T-helper 2 cell treated with Interferon-gamma antibody and Interleukin-4, amounts not matched to agents 5 μg/mL and 100 μg/mL, for 36 hours (primary cell): ENCODE data around the gene SERPINA12.
"Not testable (repeated sequence)": the region's sequence is repeated elsewhere in the genome, so short reads cannot be mapped to it uniquely, and the experiment has no call there.

Experiments
- DNase-seq: peaks from one replicate; pipeline ENCODE4 v3.0.0; 2021; ENCODE audit warnings: low spot score
- H3K27ac Mint-ChIP-seq: one replicate; pipeline ENCODE4 v1.8.0; 2021; ENCODE audit warnings: mild to moderate bottlenecking, mixed read lengths
- H3K27me3 Mint-ChIP-seq: one replicate; pipeline ENCODE4 v1.8.0; 2021; ENCODE audit warnings: low read depth, mixed read lengths
- H3K36me3 Mint-ChIP-seq: one replicate; pipeline ENCODE4 v1.8.0; 2021; ENCODE audit warnings: low read depth, mixed read lengths
- H3K4me1 Mint-ChIP-seq: one replicate; pipeline ENCODE4 v1.8.0; 2021; ENCODE audit warnings: low read depth, mixed read lengths
- H3K4me3 Mint-ChIP-seq: one replicate; pipeline ENCODE4 v1.8.0; 2022; ENCODE audit warnings: mild to moderate bottlenecking, moderate library complexity, mixed read lengths
- H3K9me3 Mint-ChIP-seq: one replicate; pipeline ENCODE4 v1.8.0; 2021; ENCODE audit warnings: mixed read lengths

The SERPINA12 gene

GRCh38 chr14:94521375-94522114 is 12.3 kb upstream of the SERPINA12 start:
- H3K9me3 Mint-ChIP-seq: peaks cover 12% of the 10 kb centered on the region
- H3K4me3 Mint-ChIP-seq: no peak overlapping the region
- H3K27me3 Mint-ChIP-seq: no peaks in the 10 kb centered on the region
- no peak overlapping the region for H3K27ac Mint-ChIP-seq
- no peak for DNase-seq
- no peaks in the 10 kb centered on the region for H3K36me3 Mint-ChIP-seq
- no peaks in the 10 kb centered on the region for H3K4me1 Mint-ChIP-seq

GRCh38 chr14:94517641-94518257 is 8.5 kb upstream of the SERPINA12 start:
- no peaks in the 10 kb centered on the region for H3K36me3 Mint-ChIP-seq
- peaks cover 12% of the 10 kb centered on the region for H3K9me3 Mint-ChIP-seq
- DNase-seq: no peak
- no peak overlapping the region for H3K4me3 Mint-ChIP-seq
- H3K27ac Mint-ChIP-seq: no peak overlapping the region
- H3K4me1 Mint-ChIP-seq: no peaks in the 10 kb centered on the region
- H3K27me3 Mint-ChIP-seq: no peaks in the 10 kb centered on the region

GRCh38 chr14:94517248-94517640 is 8.0 kb upstream of the SERPINA12 start:
- Mint-ChIP-seq H3K36me3 (no peaks in the 10 kb centered on the region), H3K9me3 (peaks cover 12% of the 10 kb centered on the region), H3K27ac (no peak overlapping the region), H3K27me3 (no peaks in the 10 kb centered on the region), H3K4me3 (no peak overlapping the region), H3K4me1 (no peaks in the 10 kb centered on the region)
- no peak for DNase-seq

DNA sequence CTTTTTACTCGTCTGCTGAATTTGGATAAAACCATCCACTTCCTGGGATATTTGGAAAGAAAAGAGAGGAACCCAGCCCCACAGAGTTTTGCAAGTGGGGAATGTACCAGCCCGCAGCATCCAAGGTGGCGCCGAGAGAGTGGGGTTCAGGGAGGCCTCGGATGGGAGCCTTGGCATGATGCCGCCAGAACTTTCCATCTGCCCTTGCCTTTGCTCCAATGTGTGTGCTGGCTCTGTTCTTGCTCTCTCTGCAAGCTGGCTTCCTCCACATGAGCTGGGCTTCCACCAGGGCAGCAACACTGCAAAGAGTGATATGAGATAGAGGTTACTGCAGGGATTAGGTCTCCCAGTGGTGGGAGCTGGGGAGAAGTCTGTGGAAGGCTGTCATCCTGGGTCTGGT is 6.6 kb upstream of the SERPINA12 start:
- Mint-ChIP-seq H3K36me3 (no peaks in the 10 kb centered on the region), H3K4me3 (no peak overlapping the region), H3K27me3 (no peaks in the 10 kb centered on the region), H3K9me3 (peaks cover 12% of the 10 kb centered on the region), H3K4me1 (no peaks in the 10 kb centered on the region), H3K27ac (no peak overlapping the region)
- no peak for DNase-seq

- Mint-ChIP-seq H3K27ac (no peak overlapping the region), H3K4me1 (no peaks in the 10 kb centered on the region), H3K4me3 (no peak overlapping the region), H3K9me3 (peaks cover 12% of the 10 kb centered on the region), H3K36me3 (no peaks in the 10 kb centered on the region), H3K27me3 (no peaks in the 10 kb centered on the region)
- DNase-seq: no peak
These were observed 6.2 kb upstream of the SERPINA12 start for GRCh38 chr14:94515426-94515825.

DNA sequence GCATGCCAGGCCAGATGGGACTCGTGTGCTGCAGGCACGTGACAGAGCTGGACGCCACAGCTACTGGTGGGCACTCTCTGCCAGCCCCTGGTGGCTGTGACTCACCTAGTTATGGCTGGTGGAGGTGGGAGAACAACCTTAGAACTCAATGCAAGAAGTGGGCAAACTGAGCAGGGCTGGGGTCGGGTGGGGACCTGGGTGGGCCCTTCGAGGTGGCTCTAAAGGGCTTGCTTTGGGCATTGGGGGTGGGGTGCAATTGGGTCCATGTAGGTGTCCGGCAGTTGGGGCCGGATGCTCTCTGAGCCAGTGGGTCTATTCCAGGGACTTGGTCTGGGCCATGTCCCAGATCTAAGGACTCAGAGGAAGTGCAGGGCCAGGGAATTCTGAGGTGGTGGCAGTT is 5.1 kb upstream of the SERPINA12 start:
- H3K9me3 Mint-ChIP-seq: peaks cover 6% of the 10 kb centered on the region
- no peaks in the 10 kb centered on the region for H3K36me3 Mint-ChIP-seq
- H3K27ac Mint-ChIP-seq: no peak overlapping the region
- no peaks in the 10 kb centered on the region for H3K27me3 Mint-ChIP-seq
- H3K4me3 Mint-ChIP-seq: no peak overlapping the region
- DNase-seq: no peak
- H3K4me1 Mint-ChIP-seq: no peaks in the 10 kb centered on the region

DNA sequence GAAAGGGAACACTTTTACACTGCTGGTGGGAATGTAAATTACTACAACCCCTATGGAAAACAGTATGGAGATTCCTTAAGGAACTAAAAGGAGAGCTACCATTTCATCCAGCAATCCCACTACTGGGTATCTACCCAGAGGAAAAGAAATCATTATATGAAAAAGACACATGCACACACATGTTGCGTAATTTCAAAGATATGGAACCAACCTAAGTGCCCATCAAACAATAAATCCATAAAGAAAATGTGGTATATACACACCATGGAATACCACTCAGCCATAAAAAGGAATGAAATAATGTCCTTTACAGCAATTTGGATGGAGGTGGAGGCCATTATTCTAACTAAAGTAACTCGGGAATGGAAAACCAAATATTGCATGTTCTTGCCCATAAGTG is 1.2 kb upstream of the SERPINA12 start:
- not testable (repeated sequence) for H3K36me3 Mint-ChIP-seq, H3K4me3 Mint-ChIP-seq, H3K4me1 Mint-ChIP-seq, H3K27me3 Mint-ChIP-seq, DNase-seq, H3K27ac Mint-ChIP-seq, H3K9me3 Mint-ChIP-seq

DNA sequence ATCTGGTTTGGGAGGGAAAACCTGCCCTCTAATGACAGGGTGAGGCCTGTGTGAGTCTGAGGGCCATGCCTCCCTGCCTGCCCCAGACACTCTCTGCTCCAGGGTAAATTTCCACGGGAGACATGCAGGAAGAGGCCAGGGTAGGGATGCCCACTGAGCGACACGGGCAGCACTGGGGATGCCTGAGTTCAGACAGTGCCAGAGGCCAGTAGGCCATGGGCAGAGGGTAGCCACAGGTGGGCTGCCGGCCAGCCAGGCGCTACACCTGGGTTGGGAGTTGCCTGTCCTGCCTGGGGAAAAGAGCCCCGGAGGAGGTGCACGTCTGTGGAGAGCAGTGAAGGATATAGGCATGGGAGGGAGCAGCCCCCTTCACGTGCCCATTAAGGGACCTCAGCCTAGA is 3.6 kb downstream of the SERPINA12 start:
- DNase-seq: no peak
- H3K4me1 Mint-ChIP-seq: no peaks in the 10 kb centered on the region
- no peaks in the 10 kb centered on the region for H3K9me3 Mint-ChIP-seq
- no peaks in the 10 kb centered on the region for H3K36me3 Mint-ChIP-seq
- H3K4me3 Mint-ChIP-seq: no peak overlapping the region
- peaks cover 2% of the 10 kb centered on the region for H3K27me3 Mint-ChIP-seq
- no peak overlapping the region for H3K27ac Mint-ChIP-seq

GRCh38 chr14:94505206-94505605 is 4.1 kb downstream of the SERPINA12 start:
- DNase-seq: no peak
- no peaks in the 10 kb centered on the region for H3K36me3 Mint-ChIP-seq
- H3K9me3 Mint-ChIP-seq: no peaks in the 10 kb centered on the region
- H3K27me3 Mint-ChIP-seq: peaks cover 2% of the 10 kb centered on the region
- H3K4me1 Mint-ChIP-seq: no peaks in the 10 kb centered on the region
- H3K27ac Mint-ChIP-seq: no peak overlapping the region
- no peak overlapping the region for H3K4me3 Mint-ChIP-seq

DNA sequence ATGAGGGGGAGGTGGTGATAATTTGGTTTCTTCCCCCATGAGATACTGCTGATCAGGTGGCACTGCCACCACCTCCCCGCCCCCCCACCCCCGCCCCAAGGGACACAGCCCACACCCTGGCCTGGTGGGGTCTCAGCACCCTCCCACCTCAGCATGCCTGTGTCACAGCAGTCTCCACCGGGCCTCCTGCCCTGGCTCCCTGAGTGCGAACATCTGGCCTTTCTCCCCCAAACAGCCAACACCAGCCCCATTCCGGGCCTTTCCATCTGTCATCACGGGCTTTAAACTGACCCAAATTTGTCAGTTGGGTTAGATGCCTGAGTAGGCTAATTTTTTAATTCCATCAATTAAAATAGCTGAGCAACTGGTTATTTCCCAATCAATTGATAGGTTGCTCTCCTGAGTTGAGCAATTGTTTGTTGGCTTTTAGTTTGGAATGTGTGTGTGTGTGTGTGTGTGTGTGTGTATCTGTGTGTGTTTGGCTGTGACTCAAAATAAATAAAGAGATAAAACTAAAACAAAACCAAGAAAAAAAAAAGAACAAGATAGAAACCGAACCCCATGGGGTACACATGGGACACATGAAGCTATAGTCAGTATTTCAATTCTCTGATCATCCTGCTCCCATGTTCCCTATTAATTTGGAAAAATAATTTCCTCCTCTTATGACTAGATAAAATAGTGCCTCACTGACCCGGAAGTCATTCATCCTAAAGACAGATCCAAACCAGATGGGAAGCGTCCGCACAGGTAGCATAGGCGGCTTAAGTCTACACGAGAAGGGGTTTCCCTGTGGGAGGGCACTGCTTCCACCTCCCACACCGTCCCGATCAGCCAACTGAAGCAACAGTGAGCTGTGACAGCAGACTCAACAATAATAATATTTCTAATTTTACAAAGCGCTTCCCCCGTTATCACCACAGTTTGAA is 7.4 kb downstream of the SERPINA12 start:
- H3K27me3 Mint-ChIP-seq: peaks cover 2% of the 10 kb centered on the region
- no peak overlapping the region for H3K27ac Mint-ChIP-seq
- no peaks in the 10 kb centered on the region for H3K9me3 Mint-ChIP-seq
- no peak overlapping the region for H3K4me3 Mint-ChIP-seq
- no peaks in the 10 kb centered on the region for H3K4me1 Mint-ChIP-seq
- DNase-seq: no peak
- no peaks in the 10 kb centered on the region for H3K36me3 Mint-ChIP-seq

DNA sequence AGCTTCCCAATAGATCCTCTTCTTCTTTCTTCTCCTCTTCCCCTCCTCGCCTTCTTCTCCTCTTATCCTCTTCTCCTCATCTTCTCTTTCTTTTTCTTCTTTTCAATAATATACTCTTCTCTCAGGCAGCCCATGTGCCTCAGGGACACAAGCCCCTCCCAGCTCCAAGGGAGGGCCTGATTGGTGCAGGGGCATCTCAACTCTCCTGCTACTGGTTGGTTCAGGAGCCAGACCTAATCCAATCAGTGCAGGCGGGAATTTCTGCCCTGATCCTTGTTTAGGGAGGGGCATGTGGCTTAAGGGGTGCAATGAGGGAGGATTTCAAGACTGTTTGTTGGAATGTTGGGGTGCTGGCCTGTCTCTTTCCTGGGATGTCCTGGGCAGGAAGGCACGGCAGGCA is 9.0 kb downstream of the SERPINA12 start:
- H3K27me3 Mint-ChIP-seq: peaks cover 2% of the 10 kb centered on the region
- H3K4me1 Mint-ChIP-seq: no peaks in the 10 kb centered on the region
- no peaks in the 10 kb centered on the region for H3K9me3 Mint-ChIP-seq
- no peak overlapping the region for H3K4me3 Mint-ChIP-seq
- no peak overlapping the region for H3K27ac Mint-ChIP-seq
- H3K36me3 Mint-ChIP-seq: no peaks in the 10 kb centered on the region
- no peak for DNase-seq

GRCh38 chr14:94499673-94500072 is 9.6 kb downstream of the SERPINA12 start:
- Mint-ChIP-seq H3K4me3 (no peak overlapping the region), H3K27me3 (peaks cover 2% of the 10 kb centered on the region), H3K27ac (no peak overlapping the region), H3K9me3 (no peaks in the 10 kb centered on the region), H3K4me1 (no peaks in the 10 kb centered on the region), H3K36me3 (no peaks in the 10 kb centered on the region)
- no peak for DNase-seq

- Mint-ChIP-seq H3K27me3 (peaks cover under 1% of the 10 kb centered on the region), H3K9me3 (no peaks in the 10 kb centered on the region), H3K4me1 (no peaks in the 10 kb centered on the region), H3K4me3 (no peak overlapping the region), H3K27ac (no peak overlapping the region), H3K36me3 (no peaks in the 10 kb centered on the region)
- no peak for DNase-seq
These were observed 11.1 kb downstream of the SERPINA12 start for GRCh38 chr14:94498215-94498614.

DNA sequence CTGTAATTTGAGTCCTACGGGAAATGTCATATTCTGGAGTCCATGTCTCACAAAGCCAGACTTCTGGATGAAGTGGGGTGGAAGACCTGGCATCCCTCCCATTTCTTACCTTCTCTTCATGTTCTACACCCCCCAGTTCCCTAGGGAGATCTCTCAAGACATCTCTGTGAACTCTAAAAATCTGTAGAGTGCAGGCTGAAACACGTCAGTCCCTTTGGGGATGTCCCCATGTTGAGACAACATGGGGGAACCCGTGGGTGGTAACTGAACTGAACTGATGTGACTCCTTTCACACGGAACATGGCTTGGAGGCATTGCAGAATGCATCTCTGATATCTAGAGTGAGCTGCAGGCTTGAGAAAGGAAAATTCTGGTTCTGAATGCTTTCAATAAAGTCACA is 15.2 kb downstream of the SERPINA12 start:
- no peak overlapping the region for H3K4me3 Mint-ChIP-seq
- no peak for DNase-seq
- H3K9me3 Mint-ChIP-seq: no peaks in the 10 kb centered on the region
- no peak overlapping the region for H3K27ac Mint-ChIP-seq
- no peaks in the 10 kb centered on the region for H3K36me3 Mint-ChIP-seq
- no peaks in the 10 kb centered on the region for H3K4me1 Mint-ChIP-seq
- H3K27me3 Mint-ChIP-seq: no peaks in the 10 kb centered on the region
